DMS53 treated with DMSO at 0.1 percent for 48 hours (cell line): ENCODE results near the gene TNFRSF1B.

Source experiments
- DNase-seq: peaks from one replicate; lab custom pipeline; 2025; ENCODE audit not compliant: unreplicated experiment; lab: John Stamatoyannopoulos, UW

Gene TNFRSF1B

GRCh38 chr1:12188657-12189327 lies 22.0 kb downstream of the TNFRSF1B start:
- no peak for DNase-seq

DNA sequence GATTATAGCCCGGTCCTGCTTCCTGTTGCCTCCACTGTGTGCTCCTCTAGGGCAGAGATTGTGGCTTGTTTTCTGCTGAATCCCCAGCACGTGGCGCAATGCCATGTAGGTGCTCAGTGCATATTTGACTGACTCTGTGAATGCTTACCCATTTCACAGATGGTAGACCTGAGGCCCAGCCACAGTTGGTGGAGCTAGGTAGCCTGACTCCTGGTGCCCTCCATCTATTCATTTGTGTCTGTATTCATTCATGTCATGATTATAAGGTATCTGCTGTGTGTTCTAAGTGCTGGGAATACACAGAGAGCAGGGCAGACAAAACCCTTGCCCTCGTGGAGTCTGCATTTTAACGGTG lies 22.5 kb downstream of the TNFRSF1B start:
- no peak for DNase-seq

GRCh38 chr1:12191242-12192032 lies 24.6 kb downstream of the TNFRSF1B start:
- DNase-seq, result no peak

DNA sequence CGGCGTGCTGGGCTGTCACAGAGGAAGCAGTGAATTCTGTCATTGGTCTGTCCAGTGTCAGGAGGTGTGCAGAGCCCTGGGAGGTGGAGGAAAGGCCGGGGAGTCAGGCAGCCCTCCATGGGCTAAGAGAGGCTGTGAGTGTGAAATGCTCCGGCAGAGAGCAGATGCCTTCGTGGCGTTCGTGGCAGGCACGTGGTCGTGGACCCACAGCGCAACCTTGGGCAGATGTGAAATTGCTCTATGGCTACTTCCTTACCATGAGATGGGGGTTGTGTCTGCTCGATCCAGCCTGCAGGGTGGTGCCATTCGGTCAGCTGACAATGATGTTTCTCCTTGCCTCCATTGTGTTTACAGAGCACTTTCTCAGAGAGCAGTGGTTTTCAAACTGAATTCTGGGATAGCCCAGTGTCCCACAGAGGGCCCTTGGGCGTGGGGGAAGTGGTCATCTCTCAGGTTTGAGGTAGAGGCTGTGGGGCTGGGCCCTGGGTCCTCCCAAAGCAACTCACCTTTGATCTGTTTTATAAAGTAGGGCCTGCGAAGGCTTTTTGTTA lies 27.9 kb downstream of the TNFRSF1B start:
- DNase-seq, result no peak

DNA sequence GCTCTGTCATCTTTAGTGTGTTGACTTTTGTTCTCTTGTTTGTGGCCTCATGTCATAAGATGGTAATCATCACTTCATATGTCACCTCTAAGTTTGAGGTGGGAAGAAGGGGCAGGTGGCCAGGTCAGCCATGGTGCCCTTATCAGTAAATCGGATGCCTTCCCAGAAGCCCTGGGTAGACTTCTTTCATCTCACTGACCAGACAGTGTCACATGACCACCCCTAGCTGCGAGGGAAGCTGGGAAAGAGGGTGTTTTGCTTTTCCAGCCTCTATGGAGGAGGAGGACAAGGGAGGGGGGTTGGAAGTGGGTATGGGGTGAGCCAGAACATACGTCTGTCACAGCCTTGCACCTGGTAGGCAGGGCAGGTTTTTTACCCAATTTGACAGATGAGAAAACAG lies 28.6 kb downstream of the TNFRSF1B start:
- no peak for DNase-seq

DNA sequence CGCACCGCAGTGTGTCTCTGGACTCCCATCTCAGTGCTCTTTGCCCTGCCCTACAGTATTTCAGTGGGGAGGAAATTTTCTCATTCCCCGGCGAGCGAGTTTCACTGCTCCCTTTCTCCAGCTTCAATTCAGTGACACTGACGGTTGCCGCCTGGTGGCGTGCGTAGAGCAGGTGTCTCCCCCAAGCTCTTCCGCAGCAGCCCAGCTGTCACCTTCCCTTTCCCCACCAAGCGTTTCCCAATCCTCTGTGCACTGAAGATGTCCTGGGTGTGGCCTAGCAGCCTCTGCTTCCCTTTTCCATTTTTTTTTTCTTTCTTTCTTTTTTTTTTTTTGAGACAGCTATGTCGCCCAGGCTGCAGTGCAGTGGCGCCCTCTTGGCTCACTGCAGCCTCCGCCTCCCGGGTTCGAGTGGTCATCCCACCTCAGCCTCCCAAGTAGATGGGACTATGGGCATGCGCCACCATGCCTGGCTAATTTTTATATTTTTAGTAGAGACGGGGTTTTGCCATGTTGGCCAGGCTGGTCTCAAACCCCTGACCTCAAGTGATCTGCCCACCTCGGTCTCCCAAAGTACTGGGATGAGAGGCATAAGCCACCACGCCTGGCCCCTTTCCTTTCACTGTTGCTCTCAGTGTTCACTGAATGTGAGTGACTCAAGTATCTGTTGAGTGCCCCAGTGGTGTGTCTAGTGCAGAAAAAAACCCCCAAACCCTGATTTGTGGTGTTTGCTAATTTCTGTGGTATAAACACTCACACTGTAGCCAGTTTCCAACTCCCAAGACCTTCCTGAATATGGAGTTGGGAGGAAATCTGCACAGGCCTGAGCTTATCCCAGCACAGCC lies 30.1 kb downstream of the TNFRSF1B start:
- peak; percentile 63 for DNase-seq

DNA sequence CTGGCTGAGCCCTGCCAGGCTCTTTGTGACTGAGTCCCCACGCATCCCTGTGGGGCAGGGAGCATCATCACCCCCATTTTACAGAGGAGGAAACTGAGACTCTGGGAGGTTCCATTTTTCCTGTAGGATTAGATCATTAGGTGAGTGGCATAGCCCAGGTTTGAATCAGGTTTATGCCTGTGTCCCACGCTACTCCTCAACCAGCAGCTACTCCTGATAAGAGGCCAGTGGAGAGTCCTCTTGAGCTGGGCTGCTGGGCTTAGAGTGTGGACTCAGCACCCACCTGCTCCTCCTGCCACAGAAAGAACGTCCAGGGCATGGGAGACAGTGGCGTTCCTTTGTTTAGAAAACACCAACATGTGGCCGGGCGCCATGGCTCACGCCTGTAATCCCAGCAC lies 30.7 kb downstream of the TNFRSF1B start:
- no peak for DNase-seq

DNA sequence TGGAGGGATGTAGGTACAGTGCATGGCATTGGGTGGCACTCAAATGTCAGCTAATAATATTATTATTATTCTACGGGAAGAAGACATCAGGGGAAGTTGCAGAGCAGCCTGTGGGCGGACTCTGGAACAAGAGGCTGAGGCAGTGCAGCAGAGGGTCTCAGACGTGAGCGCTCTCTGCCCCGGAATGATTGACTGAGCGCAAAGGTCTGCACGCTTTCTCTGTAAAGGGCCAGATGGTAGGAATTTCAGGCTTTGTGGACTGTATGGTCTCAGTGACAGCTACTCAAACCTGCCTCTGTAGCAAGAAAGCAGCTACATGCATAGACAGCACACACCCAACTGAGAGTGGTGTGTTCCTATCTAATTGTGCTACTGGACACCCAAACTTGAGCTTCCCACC lies 33.4 kb downstream of the TNFRSF1B start:
- DNase-seq, result no peak

- no peak for DNase-seq
Observed at GRCh38 chr1:12201352-12202189, 34.8 kb downstream of the TNFRSF1B start.

DNA sequence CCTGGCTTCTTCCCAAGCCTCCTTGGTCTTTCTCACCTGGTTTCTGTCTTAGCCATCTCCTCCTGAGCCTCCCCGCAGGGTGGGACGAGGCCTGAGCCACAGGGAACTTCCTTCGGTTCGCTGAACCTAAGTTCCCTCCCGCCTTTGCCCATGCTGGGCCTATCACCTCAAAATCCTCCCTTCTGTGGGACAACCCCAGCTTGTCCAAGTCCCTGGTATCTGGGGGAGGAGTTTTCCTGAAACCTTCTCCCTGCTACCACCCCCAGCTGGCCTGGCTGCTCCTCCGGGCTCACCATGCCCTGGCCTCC lies 35.4 kb downstream of the TNFRSF1B start:
- DNase-seq, result no peak

- DNase-seq, result no peak
Observed at GRCh38 chr1:12202577-12202976, 35.8 kb downstream of the TNFRSF1B start.

DNA sequence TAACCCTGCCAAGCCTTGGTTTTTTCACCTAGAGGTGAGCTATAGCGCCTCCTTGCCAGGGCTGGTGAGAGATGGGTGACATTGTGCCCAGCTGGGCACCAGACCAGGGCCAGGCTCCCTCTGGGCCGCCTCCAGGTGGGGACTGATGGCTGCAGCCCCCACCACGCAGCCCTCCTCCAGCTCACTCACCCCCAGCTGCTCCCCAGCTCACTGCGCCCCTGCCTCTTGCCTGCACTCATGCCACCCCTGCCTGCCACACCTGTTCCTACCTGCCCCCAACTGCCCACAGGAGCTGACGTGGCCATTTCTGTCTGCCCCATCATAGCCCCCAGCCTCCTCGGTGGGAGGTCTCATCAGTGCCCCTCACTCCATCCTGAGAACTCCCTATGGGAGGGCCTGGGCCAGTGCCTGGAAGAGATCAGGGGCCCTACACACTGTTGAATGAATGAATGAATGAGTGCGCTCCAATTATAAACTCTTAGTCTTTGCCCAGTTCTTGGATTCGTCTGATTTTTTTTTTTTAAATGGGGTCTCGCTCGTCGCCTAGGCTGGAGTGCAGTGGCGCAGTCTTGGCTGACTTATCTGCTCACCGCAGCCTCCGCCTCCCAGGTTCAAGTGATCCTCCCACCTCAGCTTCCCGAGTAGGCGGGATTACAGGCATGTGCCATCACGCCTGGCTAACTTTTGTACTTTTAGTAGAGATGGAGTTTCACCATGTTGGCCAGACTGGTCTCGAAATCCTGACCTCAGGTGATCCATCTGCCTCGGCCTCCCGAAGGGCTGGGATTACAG lies 36.6 kb downstream of the TNFRSF1B start:
- DNase-seq, result no peak

DNA sequence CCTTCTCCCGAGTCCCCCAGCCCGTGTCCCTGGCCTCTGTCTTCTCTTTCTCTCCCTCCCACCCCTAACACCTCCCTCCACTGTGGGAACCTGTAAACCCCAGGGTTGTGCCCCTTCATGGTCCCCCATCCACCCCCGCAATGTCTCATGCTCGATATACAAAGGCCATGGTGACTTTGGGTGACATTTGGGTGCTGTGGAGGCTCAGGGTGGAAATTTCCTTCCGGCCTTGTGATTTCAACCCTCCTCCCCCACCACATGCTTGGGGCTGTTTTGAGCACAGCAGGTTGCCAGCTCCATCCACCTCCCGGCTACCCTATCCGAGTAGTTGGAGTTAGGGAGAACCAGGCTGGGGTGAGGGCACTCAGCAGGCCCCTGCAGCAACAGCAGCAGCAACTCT lies 37.3 kb downstream of the TNFRSF1B start:
- DNase-seq, result no peak

- no peak for DNase-seq
Observed at GRCh38 chr1:12204754-12205658, 38.2 kb downstream of the TNFRSF1B start.

GRCh38 chr1:12206238-12206637 lies 39.4 kb downstream of the TNFRSF1B start:
- DNase-seq, result no peak

DNA sequence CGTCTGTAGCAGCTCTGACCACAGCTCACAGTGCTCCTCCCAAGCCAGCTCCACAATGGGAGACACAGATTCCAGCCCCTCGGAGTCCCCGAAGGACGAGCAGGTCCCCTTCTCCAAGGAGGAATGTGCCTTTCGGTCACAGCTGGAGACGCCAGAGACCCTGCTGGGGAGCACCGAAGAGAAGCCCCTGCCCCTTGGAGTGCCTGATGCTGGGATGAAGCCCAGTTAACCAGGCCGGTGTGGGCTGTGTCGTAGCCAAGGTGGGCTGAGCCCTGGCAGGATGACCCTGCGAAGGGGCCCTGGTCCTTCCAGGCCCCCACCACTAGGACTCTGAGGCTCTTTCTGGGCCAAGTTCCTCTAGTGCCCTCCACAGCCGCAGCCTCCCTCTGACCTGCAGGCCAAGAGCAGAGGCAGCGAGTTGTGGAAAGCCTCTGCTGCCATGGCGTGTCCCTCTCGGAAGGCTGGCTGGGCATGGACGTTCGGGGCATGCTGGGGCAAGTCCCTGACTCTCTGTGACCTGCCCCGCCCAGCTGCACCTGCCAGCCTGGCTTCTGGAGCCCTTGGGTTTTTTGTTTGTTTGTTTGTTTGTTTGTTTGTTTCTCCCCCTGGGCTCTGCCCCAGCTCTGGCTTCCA lies 40.1 kb downstream of the TNFRSF1B start:
- DNase-seq, result no peak

GRCh38 chr1:12208271-12208670 lies 41.5 kb downstream of the TNFRSF1B start:
- no peak for DNase-seq

DNA sequence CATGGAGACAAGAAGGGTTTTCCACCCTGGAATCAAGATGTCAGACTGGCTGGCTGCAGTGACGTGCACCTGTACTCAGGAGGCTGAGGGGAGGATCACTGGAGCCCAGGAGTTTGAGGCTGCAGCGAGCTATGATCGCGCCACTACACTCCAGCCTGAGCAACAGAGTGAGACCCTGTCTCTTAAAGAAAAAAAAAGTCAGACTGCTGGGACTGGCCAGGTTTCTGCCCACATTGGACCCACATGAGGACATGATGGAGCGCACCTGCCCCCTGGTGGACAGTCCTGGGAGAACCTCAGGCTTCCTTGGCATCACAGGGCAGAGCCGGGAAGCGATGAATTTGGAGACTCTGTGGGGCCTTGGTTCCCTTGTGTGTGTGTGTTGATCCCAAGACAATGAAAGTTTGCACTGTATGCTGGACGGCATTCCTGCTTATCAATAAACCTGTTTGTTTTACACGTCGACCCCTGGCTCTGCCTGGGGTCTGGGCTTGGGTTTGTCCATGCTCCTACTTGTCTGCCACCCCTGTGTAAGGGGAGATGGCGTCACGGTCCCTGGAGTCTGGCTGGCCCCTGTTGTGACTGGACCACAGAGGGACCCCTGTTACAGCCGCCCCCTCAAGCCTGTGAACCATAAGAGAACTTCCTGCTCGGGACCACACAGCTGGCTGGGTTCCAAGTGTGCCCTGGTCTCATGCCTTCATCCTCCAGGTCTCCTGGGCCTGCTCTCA lies 42.1 kb downstream of the TNFRSF1B start:
- DNase-seq, result peak; percentile 61
